GM21515 (cell line): ENCODE measurements around the gene LENG8.

ENCODE experiments used
- ATAC-seq: cut with Tn5 transposase; IDR thresholded peaks from one replicate; pipeline ENCODE4 v1.9.1; 2021; ENCODE audit not compliant: unreplicated experiment

Gene LENG8

DNA sequence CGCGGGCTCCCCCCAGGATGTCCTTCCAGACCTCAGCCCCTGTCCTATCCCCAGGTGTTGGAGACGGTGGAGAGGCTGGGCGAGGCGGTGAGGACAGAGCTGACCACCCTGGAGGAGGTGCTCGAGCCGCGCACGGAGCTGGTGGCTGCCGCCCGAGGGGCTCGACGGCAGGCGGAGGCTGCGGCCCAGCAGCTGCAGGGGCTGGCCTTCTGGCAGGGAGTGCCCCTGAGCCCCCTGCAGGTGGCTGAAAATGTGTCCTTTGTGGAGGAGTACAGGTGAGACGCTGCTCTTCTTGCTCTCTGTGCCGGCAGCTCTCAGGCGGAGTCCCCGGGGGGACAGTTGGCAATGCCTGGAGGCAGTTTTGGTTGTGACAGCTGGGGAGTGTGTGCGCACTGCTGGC is 26.9 kb upstream of the LENG8 start:
- no peak for ATAC-seq

DNA sequence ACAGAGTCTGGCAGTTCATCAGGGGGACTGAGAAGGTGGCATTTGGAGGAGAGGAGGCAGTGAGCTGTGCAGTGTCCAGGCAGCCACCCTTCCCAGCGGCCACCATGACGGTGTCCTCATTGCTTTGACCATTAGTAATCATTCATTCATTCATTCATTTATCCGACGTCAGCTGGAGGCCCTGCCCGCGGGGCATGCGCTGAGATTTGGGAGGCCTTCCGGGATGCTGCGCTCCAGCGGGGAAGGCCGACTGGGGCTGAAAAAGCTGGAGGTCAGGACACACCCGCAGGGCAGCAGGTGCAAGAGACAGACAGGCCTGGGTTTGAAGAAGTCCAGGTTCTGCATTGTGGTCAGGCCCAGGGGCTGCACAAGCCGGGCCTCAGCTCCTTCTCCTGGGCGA is 24.8 kb upstream of the LENG8 start:
- no peak for ATAC-seq

DNA sequence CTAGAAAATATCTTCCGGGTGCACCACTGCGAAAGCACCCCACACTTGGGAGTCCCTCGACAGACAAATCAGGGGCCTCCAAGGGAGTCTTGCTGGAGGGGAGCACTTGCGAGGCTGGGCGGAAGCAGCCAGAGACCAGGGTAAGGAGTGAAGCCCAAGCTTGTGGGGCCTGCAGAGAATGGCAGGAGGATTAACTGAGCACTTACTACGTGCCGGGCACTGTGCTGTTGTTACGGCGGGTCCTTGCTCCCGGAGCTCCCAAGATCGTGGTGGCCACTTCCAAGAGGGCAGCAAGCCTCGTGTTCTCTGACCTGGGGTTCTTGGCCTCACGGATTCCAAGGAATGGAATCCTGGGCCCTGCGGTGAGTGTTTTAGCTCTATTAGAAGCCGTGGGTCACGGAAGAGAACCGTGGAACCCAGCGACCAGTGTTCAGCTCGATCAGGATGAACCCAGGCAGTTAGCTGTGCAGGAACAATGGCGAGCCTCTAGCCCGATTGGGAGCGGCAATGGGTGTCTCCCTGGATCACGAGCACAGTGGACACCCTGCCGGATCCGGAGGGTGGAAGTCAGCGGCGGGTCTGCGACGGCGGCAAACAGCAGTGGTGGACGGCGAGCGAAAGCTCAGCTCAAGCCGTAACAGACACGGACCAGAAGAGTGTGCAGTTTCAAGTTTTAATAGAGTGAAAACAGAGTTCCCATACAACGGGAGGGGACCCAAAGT is 24.2 kb upstream of the LENG8 start:
- no peak for ATAC-seq

DNA sequence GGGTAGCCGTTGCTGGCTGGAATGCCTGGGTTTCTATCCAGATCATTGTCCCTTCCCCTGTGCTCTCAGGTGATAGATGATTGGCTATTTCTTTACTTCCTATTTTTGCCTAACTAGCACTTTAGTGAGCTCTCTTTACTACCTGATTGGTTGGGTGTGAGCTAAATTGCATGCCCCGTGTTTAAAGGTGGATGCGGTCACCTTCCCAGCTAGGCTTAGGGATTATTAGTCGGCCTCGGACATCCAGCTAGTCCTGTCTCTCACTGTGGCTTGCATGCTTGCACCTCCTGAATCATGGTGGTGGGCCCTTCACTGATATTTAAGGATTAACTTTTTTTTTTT is 23.6 kb upstream of the LENG8 start:
- no peak for ATAC-seq

DNA sequence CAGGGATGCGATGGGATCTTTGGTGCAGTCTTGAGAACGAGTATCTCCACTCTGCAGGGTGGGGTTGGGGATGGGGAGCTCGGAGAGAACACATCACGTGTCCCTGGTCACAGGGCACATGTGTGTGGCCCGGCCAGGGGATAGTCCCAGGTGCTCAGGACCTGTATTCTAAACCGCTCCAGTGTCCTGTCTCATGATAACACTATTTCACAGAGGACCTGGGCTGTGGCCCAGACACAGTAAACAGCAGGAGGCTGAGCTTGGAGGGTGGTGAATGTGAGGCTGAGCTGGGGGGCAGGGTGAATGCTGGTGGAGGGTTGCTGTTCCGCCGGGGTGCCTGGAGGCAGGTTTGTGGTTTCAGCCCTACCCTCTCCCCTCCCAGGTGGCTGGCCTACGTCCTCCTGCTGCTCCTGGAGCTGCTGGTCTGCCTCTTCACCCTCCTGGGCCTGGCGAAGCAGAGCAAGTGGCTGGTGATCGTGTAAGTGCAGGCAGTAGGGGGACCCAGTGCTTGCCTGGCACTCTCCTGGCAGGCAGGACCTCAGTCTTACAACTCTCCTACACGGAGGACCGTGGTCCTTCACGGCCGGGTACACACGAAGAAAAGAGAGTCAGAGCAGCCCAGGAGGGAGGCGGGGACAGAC is 22.6 kb upstream of the LENG8 start:
- no peak for ATAC-seq

DNA sequence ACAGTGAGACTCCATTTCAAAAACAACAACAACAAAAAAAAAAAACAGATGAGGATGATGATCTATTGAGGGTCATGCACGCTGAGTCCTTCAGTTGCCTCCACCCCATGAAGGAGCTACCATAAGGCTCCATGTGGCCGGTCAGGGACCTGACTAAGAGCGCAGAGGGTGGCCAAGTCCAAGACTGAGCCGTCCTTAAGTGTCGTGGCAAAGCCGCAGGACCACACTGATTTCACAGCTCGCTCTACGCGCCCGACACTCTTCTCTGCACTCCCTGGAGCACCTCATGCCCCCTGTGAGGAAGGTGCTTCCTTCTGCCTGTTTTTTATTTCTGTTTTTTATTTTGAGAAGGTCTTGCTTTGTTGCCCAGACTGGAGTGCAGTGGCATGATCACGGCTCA is 21.4 kb upstream of the LENG8 start:
- ATAC-seq: no peak

DNA sequence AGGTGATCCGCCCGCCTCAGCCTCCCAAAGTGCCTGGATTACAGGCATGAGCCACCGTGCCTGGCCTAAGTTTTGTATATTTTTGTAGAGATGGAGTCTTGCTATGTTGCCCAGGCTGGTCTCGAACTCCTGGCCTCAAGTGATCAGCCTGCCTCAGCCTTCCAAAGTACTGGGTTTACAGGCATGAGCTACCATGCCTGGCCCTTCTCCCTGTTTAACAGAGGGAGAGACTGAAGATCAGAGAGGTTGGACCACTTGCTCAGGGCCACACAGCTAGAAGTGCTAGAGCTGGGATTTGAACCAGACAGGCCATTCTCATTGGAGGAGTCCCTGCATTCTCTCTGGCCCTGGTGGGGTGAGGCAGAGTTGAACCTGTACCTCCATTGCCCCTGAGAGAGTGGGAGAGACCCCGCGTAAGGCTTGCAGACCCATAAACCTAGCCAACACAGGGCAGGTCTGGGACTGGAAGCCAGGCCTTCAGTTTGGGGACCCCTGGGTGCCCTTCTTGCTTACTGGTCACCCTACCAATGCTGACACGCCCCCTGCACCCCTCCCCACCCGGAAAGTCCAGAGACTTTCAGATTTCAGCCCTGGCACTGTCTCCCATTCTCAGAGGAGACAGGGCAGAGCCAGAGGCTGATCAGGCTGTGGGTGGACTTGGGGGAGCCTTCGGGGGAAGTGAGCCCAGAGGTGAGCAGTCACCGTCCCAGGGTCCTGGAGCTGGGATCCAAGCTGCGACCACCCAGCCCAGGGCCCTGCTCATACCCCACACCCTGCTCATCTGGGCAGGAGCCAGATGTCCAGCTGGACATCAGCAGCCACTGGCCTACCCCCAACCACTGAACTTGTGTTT is 20.4 kb upstream of the LENG8 start:
- ATAC-seq: no peak

DNA sequence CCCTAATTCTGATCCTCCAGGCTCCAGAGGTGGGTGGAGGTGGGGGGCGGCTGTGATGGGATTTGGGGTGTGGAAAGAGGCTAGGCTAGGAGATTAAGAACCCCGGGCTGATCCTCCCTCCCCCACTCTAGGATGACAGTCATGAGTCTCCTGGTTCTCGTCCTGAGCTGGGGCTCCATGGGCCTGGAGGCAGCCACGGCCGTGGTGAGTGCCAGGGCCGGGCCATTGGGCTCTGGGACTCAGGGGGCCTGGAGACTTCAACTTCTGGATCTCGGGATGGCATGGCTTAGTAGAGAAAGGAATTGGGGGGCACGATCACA is 19.9 kb upstream of the LENG8 start:
- no peak for ATAC-seq

DNA sequence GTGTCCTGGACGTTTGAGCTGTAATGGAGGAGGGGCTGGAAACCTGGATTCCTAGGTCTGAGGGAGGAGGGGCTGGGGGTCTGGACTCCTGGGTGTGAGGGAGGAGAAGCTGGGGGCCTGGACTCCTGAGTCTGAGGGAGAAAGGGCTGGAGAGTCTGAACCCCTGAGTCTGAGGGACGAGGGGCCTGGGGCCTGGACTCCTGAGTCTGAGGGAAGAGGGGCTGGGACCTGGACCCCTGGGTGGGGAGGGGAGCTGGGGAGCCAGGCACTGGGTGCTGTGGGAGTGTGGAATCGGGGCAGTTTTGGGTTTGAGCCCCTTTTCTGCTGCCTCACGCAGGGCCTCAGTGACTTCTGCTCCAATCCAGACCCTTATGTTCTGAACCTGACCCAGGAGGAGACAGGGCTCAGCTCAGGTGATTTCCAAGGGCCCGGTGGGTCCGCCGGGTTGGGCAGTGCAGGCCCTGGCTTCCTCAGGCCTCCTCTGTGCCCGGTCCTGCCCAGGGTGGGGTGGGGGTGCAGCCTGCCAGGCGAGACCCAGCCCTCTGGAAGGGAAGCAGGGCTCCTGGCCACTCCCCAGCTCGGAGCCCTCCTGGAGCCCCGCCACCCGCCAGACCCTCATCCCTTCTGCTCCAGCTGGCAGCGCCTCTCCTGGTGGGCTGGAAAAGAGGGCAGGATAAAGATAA is 19.3 kb upstream of the LENG8 start:
- ATAC-seq: no peak

DNA sequence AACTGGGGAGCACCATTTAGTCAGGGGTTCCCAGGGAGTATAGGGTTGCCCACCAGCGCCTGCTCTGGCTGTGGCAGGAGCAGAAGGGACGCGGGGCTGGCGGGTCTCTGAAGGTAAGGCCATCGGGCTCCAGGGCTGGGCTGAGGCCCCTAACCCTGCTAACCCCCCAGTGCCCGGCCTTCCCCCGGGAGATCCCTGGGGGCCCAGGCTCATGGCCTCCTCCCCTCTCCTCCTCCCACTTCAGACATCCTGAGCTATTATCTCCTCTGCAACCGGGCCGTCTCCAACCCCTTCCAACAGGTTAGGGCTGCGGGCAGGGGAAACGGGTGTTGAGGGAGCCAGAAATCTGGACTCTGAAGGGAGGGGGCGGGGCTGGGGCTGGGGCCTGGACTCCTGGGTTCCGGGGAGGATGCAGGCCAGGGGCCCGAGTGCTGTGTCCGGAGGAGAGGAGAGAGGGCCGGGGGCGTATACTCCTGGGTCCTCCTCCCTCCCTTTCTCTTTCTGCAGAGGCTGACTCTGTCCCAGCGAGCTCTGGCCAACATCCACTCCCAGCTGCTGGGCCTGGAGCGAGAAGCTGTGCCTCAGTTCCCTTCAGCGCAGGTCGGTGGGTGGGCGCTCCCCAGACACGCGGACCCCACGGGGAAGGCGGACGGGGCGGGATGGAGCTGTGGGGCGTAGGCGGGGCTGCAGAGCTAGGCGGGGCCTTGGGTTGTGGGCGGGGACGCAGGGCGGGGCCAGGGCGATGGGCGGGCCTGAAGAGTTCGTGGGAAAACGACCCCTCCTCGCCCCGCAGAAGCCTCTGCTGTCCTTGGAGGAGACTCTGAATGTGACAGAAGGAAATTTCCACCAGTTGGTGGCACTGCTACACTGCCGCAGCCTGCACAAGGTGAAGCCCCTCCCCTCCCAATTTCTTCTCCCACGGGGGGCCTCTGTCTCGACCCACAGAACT is 18.4 kb upstream of the LENG8 start:
- ATAC-seq: no peak

DNA sequence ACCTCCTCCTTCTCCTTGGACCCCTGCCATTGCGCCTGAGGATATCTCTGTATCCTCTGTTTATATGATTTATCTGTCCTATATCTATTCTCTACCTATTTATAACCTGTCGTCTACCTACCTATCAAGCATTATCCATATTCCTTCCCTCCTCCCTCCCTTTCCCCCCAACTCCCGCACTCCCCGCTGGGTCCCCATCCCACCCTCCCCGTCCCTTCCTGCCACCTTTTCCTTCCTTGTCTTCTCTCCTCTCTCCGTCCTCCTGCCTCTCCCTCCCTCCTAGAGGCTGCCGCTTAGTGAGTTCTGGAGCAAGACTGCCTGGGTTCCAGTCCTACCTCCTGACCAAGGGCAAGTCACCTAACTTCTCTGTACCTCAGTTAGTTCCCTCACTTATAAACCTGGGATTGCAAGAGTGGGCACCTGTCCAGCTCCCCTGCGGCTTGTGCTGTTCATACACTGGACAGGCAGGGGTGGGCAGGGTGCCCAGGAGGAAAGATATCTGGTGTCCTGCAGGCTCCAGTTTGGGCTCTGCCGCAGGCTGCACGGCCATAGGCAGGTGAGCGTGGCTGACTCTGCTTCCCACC is 17.7 kb upstream of the LENG8 start:
- no peak for ATAC-seq

DNA sequence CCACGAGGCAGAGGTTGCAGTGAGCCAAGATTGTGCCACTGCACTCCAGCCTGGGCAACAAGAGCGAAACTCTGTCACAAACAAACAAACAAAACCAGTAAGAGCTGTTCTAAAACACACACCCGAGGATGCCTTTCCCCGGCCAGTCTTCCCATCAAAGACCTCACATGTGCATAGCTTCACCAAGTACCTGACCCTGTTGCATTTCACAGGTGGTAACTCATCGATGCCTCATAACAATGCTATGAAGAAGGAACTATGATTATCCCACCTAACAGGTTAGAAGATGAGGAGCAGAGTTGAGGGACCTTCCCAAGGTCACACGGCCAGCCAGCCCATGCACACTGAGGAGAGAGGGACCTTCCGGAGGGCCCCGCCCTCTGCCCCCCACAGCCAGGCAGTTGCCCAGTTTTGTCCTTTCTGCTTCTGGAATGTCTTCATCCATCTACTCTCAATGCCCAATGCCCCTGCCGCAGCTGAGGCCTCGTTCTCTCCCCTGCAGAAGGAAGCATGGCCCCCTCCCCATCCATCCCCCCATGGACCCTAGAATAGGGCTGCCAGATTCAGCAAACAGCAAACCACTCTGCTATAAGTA is 16.8 kb upstream of the LENG8 start:
- no peak for ATAC-seq

DNA sequence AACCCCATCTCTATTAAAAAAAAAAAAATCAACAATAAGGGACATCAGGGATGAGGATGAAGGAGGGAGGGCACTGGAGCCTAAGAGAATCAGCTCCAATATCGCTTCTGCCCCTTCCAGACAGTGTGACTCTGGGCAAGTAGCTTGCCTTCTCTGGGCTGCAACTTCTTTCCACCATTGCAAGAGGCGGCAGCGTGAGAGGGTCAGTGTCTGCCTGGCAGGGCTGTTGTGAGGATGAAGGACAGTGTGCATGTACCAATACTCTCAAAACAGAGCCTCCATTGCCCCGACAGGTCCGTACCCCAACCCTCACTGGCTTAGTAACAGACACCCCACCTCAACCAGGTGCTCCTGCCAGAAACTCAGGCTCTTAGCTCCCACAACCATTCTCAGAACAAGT is 15.3 kb upstream of the LENG8 start:
- ATAC-seq: no peak

DNA sequence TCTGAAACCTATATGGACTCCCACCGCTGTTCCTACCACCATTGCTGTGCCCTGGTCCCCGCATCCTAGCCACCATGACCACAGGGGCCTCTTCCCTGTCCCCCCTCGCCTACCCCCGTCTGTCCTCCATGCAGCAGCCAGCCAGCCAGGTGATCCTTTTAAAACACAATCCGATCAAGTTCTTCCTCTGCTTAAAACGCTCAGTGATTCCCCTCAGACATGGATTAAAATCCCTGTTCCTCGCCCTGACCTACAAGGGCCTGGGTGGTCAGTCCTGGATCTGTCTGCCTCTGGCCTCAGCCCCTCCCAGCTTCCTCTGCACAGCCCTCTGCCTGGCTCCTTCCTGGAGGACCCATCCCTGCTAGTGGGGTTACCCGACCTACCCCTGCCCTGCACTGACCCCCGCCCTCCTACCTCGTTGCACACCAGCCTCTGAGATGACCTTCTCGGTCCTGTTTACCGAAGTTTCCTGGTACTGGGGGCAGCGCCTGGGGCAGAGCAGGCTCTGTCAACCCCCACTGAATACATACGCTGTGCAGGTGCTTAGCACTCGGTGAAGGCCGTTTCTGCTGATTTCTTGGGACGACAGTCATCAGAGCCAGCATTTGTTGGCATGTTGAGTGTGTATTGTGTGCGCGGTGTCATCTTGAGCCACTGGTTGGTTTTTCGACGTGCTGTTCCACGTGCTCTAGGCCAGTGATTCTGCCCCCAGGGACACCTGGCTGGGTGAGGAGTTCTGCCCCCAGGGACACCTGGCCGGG is 14.7 kb upstream of the LENG8 start:
- no peak for ATAC-seq

DNA sequence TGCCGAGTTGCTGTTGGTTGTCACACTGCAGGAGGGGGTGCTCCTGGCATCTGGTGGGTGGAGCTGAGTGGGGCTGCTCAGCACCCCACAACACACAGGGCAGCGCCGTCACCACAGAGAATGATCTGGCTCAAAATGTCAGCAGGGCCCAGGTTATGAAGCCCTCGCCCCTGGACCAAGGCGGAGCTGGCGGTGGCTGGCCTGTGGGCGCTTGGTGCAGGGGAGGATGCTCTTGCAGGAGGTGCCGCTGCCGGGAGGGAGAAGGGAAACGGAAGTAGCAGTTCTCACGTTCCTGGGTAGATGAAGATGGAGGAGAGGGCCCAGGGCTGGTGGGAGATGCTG is 14.2 kb upstream of the LENG8 start:
- no peak for ATAC-seq

DNA sequence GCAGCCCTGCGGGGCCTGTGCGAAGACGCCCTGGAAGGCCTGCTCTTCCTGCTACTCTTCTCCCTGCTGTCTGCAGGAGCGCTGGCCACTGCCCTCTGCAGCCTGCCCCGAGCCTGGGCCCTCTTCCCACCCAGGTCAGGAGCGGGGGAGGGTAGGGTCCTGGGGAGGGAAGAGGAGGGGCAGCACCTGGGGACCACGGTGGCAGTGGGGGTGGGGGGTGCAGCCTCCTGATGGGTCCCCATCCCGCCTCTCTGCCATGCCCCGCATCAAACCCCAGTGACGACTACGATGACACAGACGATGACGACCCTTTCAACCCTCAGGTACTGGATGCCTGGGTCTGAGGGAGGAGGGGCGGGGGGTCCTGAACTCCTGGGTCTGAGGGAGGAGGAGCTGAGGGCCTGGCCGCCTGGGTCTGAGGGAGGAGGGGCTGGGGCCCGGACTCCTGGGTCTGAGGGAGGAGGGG is 13.4 kb upstream of the LENG8 start:
- ATAC-seq: no peak

DNA sequence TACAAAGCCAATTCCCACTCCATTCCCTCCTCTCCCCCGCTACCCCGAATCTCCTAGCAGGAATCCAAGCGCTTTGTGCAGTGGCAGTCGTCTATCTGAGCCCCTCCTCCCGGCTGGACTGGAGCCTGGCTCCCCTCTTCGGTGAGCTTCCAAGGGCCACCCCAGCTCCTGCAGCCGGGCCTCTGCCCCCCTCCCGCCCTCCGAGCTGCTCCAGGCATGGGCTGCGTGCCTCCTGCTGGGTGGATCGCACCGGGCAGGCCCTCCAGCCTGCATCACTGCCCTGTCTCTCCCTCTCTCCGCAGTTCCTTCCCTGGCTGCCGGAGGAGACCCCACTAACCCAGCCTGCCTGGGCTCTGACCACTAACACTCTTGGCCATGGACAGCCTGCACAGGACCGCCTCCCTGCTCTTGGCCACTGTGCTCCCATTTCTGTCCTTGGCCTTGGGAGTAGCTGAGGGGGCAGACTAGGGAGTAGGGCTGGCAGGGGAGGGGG is 12.9 kb upstream of the LENG8 start:
- no peak for ATAC-seq

DNA sequence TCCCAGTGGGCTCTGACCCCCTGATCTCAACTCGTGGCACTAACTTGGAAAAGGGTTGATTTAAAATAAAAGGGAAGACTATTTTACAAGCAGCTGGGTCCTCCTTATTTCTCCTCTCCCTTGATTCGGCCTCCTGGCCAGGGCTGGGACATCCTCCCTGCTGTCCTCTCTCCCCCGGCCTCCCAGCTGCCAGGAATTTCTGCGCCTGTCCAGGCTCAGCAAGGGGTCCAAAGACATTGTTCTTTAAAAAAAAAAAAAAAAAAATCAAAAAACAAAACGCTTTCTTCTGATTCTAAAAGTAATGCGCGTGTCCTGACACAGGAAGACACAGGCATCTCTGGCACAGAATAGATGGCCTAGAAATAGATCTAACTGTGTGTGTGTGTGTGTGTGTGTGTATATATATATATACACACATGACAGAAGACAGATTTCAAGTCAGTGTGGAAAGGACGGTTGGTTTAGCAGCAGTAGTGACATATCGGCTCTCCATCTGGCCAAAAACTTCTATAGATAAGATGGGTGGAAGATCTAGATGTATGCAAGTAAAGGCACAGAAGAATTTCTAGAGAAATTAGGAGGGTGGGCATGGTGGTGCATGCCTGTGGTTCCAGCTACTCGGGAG is 12.3 kb upstream of the LENG8 start:
- ATAC-seq: no peak
